Gastrocnemius medialis (tissue), 4 donors: ENCODE results near the gene ASPHD2.

ENCODE experiments used
- POLR2A ChIP-seq, 2 donors: fragments of 450-650 bp; IDR thresholded peaks; one replicate each; pipeline ENCODE4 v1.6.1; 2017; ENCODE audit warnings: antibody characterized with exemption in 2 of 2, mild to moderate bottlenecking in 2 of 2, moderate library complexity in 2 of 2
- TF ChIP-seq, protein P1 (sequence below), 5 experiments: fragments of 450-650 bp in 3 of 5; fragments of 200-600 bp in 2 of 5; sonication (generic) in 2 of 5; IDR thresholded peaks in 4 of 5; conservative IDR thresholded peaks in 1 of 5; 1 replicate in 4 of 5; 2 replicates in 1 of 5; pipeline ENCODE4 v1.5.1; 2016 to 2019; ENCODE audit warnings: antibody characterized with exemption in 5 of 5, mild to moderate bottlenecking in 3 of 5, moderate library complexity in 3 of 5

DNA sequence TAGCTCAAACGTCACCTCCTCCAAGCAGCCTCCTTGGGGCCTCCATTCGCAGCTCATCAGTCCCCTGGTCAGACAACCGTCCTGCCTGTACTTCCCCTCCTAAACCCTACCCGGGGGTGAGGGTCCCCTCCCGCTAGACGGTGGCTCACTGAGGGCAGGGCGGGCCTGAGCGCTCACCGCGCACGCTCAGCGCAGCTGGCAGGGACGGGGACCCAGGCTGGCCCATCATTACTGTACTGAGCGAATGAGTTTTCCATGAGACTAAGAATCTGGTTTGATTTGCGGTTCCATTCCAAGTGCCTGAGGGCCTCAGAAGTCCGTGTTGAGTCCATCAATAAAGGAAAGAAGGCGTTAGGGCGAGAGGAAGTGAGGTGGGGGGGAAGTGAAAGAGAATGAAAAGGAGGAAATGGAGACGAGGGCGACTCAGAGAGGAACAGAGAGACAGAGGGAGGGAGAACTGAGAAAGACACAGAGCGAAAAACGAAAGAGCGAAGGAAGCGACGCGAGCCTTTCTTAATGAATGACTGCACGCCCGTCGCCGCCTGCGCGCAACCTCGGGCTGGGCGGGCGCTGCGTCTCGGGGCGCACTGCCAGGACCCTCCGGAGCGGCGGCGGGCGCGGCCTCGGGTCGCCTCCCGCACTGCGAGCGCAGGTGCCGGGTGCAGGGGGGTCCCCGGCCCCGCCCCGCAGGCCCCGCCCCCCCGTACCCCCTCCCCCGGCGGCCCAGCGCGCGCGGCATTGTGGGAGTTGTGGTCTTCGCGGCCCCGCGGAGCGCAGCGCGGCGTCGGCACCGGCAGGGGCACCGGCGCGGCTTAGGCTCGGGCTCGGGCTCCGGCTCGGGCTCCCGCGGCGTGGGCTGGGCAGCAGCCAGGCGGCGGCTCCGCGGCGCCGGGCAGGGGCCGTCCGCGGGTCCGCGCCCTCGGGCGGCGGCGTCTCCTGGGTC is at the start of gene ASPHD2:
- TF ChIP-seq, protein P1, sequence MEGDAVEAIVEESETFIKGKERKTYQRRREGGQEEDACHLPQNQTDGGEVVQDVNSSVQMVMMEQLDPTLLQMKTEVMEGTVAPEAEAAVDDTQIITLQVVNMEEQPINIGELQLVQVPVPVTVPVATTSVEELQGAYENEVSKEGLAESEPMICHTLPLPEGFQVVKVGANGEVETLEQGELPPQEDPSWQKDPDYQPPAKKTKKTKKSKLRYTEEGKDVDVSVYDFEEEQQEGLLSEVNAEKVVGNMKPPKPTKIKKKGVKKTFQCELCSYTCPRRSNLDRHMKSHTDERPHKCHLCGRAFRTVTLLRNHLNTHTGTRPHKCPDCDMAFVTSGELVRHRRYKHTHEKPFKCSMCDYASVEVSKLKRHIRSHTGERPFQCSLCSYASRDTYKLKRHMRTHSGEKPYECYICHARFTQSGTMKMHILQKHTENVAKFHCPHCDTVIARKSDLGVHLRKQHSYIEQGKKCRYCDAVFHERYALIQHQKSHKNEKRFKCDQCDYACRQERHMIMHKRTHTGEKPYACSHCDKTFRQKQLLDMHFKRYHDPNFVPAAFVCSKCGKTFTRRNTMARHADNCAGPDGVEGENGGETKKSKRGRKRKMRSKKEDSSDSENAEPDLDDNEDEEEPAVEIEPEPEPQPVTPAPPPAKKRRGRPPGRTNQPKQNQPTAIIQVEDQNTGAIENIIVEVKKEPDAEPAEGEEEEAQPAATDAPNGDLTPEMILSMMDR (IDR thresholded peaks at IDR 0.05 in 4 of 5, conservative IDR thresholded peaks at IDR 0.05 in 1 of 5): no peak
- TF ChIP-seq POLR2A (IDR thresholded peaks at IDR 0.05): peak in 1 of 2 donors; percentile 16
